Cardiac muscle cell (in vitro differentiated cells and primary cell): Measurements from ENCODE around the gene FARP2. TPM values are rescaled to one million over a fixed set of nuclear protein-coding genes. Genes with fewer than 3 reads are reported as not detected.

Experiments
- DNase-seq, 2 donors: peaks; one replicate each; pipeline versions ENCODE4 v3.0.0 to v3.0.0-alpha.2; 2010 to 2017; ENCODE audit warnings: low read depth in 1 of 2, low spot score in 1 of 2
- H3K27ac ChIP-seq: fragments of 200-600 bp; sonication (generic); 2 replicates; pipeline ENCODE4 v1.5.1; 2016
- H3K27me3 ChIP-seq: fragments of 200-600 bp; sonication (generic); 2 replicates; pipeline ENCODE4 v1.6.0; 2016; ENCODE audit warnings: control low read depth
- H3K36me3 ChIP-seq: fragments of 200-600 bp; sonication (generic); 2 replicates; pipeline ENCODE4 v1.5.1; 2016; ENCODE audit warnings: control low read depth
- H3K4me1 ChIP-seq: fragments of 200-600 bp; sonication (generic); 2 replicates; pipeline ENCODE4 v1.8.1; 2017; ENCODE audit warnings: low read depth, mild to moderate bottlenecking, mixed run types
- H3K4me3 ChIP-seq: fragments of 200-600 bp; sonication (generic); 2 replicates; pipeline ENCODE4 v1.5.1; 2016; ENCODE audit warnings: mild to moderate bottlenecking
- H3K9me3 ChIP-seq: fragments of 200-600 bp; sonication (generic); 2 replicates; pipeline ENCODE4 v1.5.1; 2017; ENCODE audit warnings: low read depth, mild to moderate bottlenecking, control low read depth
- CTCF ChIP-seq: IDR thresholded peaks from 2 replicates; pipeline ENCODE4 v1.5.1; 2012; ENCODE audit warnings: low read depth, mild to moderate bottlenecking, low read length
- polyA plus RNA-seq: library from polyadenylated mRNA; unstranded; fragments of >200 nt; fragmentation: Nextera tagmentation; extraction: Ambion mirVana; gene quantifications from 2 replicates; pipeline ENCODE4 v1.2.1, GENCODE V29; 2016
- total RNA-seq: library from RNA; depleted of rRNA; stranded (reverse); fragments of >200 nt; gene quantifications from 2 replicates; pipeline ENCODE4 v1.2.3, GENCODE V29; 2016

Gene FARP2
- total and polyA plus RNA-seq, 2 experiments from 2014 or later = 24.4 to 26.5 TPM

- no peak for DNase-seq
- H3K27me3 ChIP-seq = no peaks in the 10 kb centered on the region
- peaks cover 89% of the 10 kb centered on the region for H3K36me3 ChIP-seq
- no peaks in the 10 kb centered on the region for H3K4me1 ChIP-seq
- H3K4me3 ChIP-seq = no peak overlapping the region
- H3K9me3 ChIP-seq = no peaks in the 10 kb centered on the region
- no peak for TF ChIP-seq CTCF
- no peak overlapping the region for H3K27ac ChIP-seq
These were observed 11.0 kb upstream of the FARP2 start for GRCh38 chr2:241344925-241345651.

- TF ChIP-seq CTCF = no peak
- Histone ChIP-seq H3K27me3 (no peaks in the 10 kb centered on the region), H3K4me1 (peaks cover 6% of the 10 kb centered on the region), H3K4me3 (no peak overlapping the region), H3K36me3 (peaks cover 86% of the 10 kb centered on the region), H3K27ac (no peak overlapping the region), H3K9me3 (no peaks in the 10 kb centered on the region)
- DNase-seq = no peak
These were observed 6.1 kb upstream of the FARP2 start for GRCh38 chr2:241349941-241350340.

- no peaks in the 10 kb centered on the region for H3K9me3 ChIP-seq
- no peak for TF ChIP-seq CTCF
- H3K27me3 ChIP-seq = no peaks in the 10 kb centered on the region
- peaks cover 80% of the 10 kb centered on the region for H3K36me3 ChIP-seq
- DNase-seq = no peak
- H3K27ac ChIP-seq = no peak overlapping the region
- H3K4me3 ChIP-seq = no peak overlapping the region
- peaks cover 6% of the 10 kb centered on the region for H3K4me1 ChIP-seq
These were observed 5.6 kb upstream of the FARP2 start for GRCh38 chr2:241350530-241350877.

GRCh38 chr2:241350878-241351639 is 5.0 kb upstream of the FARP2 start:
- Histone ChIP-seq H3K27ac (no peak overlapping the region), H3K36me3 (peaks cover 75% of the 10 kb centered on the region), H3K4me3 (no peak overlapping the region), H3K4me1 (peaks cover 6% of the 10 kb centered on the region), H3K27me3 (no peaks in the 10 kb centered on the region), H3K9me3 (no peaks in the 10 kb centered on the region)
- no peak for DNase-seq
- no peak for TF ChIP-seq CTCF

- no peaks in the 10 kb centered on the region for H3K9me3 ChIP-seq
- no peak overlapping the region for H3K27ac ChIP-seq
- peaks cover 70% of the 10 kb centered on the region for H3K36me3 ChIP-seq
- H3K27me3 ChIP-seq = no peaks in the 10 kb centered on the region
- no peak overlapping the region for H3K4me3 ChIP-seq
- no peak for DNase-seq
- TF ChIP-seq CTCF = no peak
- peaks cover 6% of the 10 kb centered on the region for H3K4me1 ChIP-seq
These were observed 4.4 kb upstream of the FARP2 start for GRCh38 chr2:241351640-241352031.
